Liver (tissue), 9 donors: ENCODE measurements around the gene MIEN1. TPM values are rescaled to one million over a fixed set of nuclear protein-coding genes. Genes with fewer than 3 reads are reported as not detected.

Experiments used
- DNase-seq: peaks from one replicate; pipeline ENCODE4 v3.0.0-alpha.2; 2017; ENCODE audit warnings: low spot score
- H3K27ac ChIP-seq, 2 donors: one replicate each; pipeline ENCODE4 v1.7.0; 2013; ENCODE audit warnings: inconsistent platforms in 2 of 2, low read length in 2 of 2, control low read depth in 1 of 2, low read depth in 1 of 2, mild to moderate bottlenecking in 1 of 2
- H3K27me3 ChIP-seq, 4 donors: one replicate each; pipeline versions ENCODE4 v1.6.1 to v1.7.0; 2013; ENCODE audit warnings: low read length in 3 of 4, inconsistent platforms in 1 of 4, mild to moderate bottlenecking in 1 of 4, moderate library complexity in 1 of 4; ENCODE audit not compliant: control insufficient read depth in 4 of 4, insufficient read depth in 4 of 4
- H3K36me3 ChIP-seq, 4 donors: one replicate each; pipeline versions ENCODE4 v1.6.1 to v1.7.0; 2013; ENCODE audit warnings: low read length in 3 of 4, mild to moderate bottlenecking in 3 of 4, low read depth in 1 of 4, moderate library complexity in 1 of 4; ENCODE audit not compliant: control insufficient read depth in 4 of 4, insufficient read depth in 3 of 4
- H3K4me1 ChIP-seq, 4 donors: one replicate each; pipeline versions ENCODE4 v1.6.1 to v1.7.0; 2013; ENCODE audit warnings: low read length in 3 of 4, mild to moderate bottlenecking in 3 of 4, moderate library complexity in 1 of 4; ENCODE audit not compliant: control insufficient read depth in 4 of 4, insufficient read depth in 4 of 4
- H3K4me3 ChIP-seq, 3 donors: one replicate each; pipeline versions ENCODE4 v1.6.1 to v1.7.0; 2013; ENCODE audit warnings: low read length in 3 of 3, control low read depth in 1 of 3, low read depth in 1 of 3, mild to moderate bottlenecking in 1 of 3
- H3K9ac ChIP-seq, 2 donors: one replicate each; pipeline ENCODE4 v1.7.0; 2013; ENCODE audit warnings: low read length in 2 of 2, mild to moderate bottlenecking in 2 of 2, moderate library complexity in 2 of 2, control low read depth in 1 of 2, low read depth in 1 of 2
- H3K9me3 ChIP-seq, 4 donors: one replicate each; pipeline versions ENCODE4 v1.6.1 to v1.7.0; 2013; ENCODE audit warnings: low read length in 3 of 4; ENCODE audit not compliant: control insufficient read depth in 4 of 4
- ATF3 ChIP-seq: IDR thresholded peaks from 2 replicates; pipeline ENCODE4 v1.6.1; 2016; ENCODE audit warnings: antibody characterized with exemption
- CTCF ChIP-seq: fragments of 150-350 bp; IDR thresholded peaks from 2 replicates; pipeline ENCODE4 v1.5.1; 2017; ENCODE audit warnings: improper control_type of control experiment, low read depth, low read length; ENCODE audit not compliant: missing input control
- EGR1 ChIP-seq, 2 donors: IDR thresholded peaks; 2 replicates each; pipeline ENCODE4 v1.6.1; 2016 to 2018; ENCODE audit warnings: antibody characterized with exemption in 2 of 2, low read depth in 2 of 2
- FOXA1 ChIP-seq: IDR thresholded peaks from 2 replicates; pipeline ENCODE4 v1.6.1; 2016; ENCODE audit warnings: antibody characterized with exemption
- FOXA2 ChIP-seq: IDR thresholded peaks from 2 replicates; pipeline ENCODE4 v1.6.1; 2016; ENCODE audit warnings: antibody characterized with exemption
- HNF4A ChIP-seq, 2 donors: conservative IDR thresholded peaks; 2 replicates each; pipeline ENCODE4 v1.6.1; 2016; ENCODE audit warnings: antibody characterized with exemption in 2 of 2, mild to moderate bottlenecking in 2 of 2
- HNF4G ChIP-seq: IDR thresholded peaks from 2 replicates; pipeline ENCODE4 v1.6.1; 2016; ENCODE audit warnings: antibody characterized with exemption
- JUND ChIP-seq, 2 donors: IDR thresholded peaks; 2 replicates each; pipeline ENCODE4 v1.6.1; 2016; ENCODE audit warnings: antibody characterized with exemption in 2 of 2
- MAX ChIP-seq: IDR thresholded peaks from 2 replicates; pipeline ENCODE4 v1.6.1; 2016; ENCODE audit warnings: antibody characterized with exemption
- NR2F2 ChIP-seq: IDR thresholded peaks from 2 replicates; pipeline ENCODE4 v1.6.1; 2016; ENCODE audit warnings: antibody characterized with exemption
- RAD21 ChIP-seq, 2 donors: IDR thresholded peaks; 2 replicates each; pipeline ENCODE4 v1.6.1; 2016; ENCODE audit warnings: antibody characterized with exemption in 2 of 2, mild to moderate bottlenecking in 2 of 2
- REST ChIP-seq: IDR thresholded peaks from 2 replicates; pipeline ENCODE4 v1.6.1; 2016; ENCODE audit warnings: antibody characterized with exemption, mild to moderate bottlenecking
- RXRA ChIP-seq, 2 donors: IDR thresholded peaks; 2 replicates each; pipeline ENCODE4 v1.6.1; 2017 to 2018; ENCODE audit warnings: antibody characterized with exemption in 2 of 2, mild to moderate bottlenecking in 1 of 2
- SP1 ChIP-seq: IDR thresholded peaks from 2 replicates; pipeline ENCODE4 v1.6.1; 2018; ENCODE audit warnings: antibody characterized with exemption, mild to moderate bottlenecking
- TAF1 ChIP-seq: conservative IDR thresholded peaks from 2 replicates; pipeline ENCODE4 v1.6.1; 2016; ENCODE audit warnings: antibody characterized with exemption, mild to moderate bottlenecking
- ZBTB33 ChIP-seq: IDR thresholded peaks from 2 replicates; pipeline ENCODE4 v1.6.1; 2016; ENCODE audit warnings: antibody characterized with exemption
- WGBS: extraction: QIAGEN DNeasy Blood & Tissue Kit; methylation state at CpG from one replicate; pipeline ENCODE4 v1.1.7; 2013; 5-methylcytosine and 5-hydroxymethylcytosine counted together
- polyA plus RNA-seq, 2 donors: library from polyadenylated mRNA; stranded (reverse) in 1 of 2; unstranded in 1 of 2; fragments of 200-250 nt in 1 of 2; fragments of >200 nt in 1 of 2; fragmentation: Nextera tagmentation in 1 of 2; extraction: Ambion mirVana in 1 of 2; gene quantifications; one replicate each; pipeline versions ENCODE4 v1.2.1 to v1.2.3, GENCODE V29; 2013 to 2015
- total RNA-seq, 2 donors: library from RNA; depleted of rRNA; stranded (reverse); fragments of >200 nt; gene quantifications; one replicate each; pipeline ENCODE4 v1.2.3, GENCODE V29; 2014
- donor health status: healthy.
- donor health status: healthy.
- donor health status: healthy.
- donor health status: healthy.
- donor health status: healthy.

MIEN1 gene
- total and polyA plus RNA-seq, 4 donors, result 11.1 to 99.0 (median 29.0) TPM

GRCh38 chr17:39775031-39775430, 44.7 kb upstream of the MIEN1 start:
- Histone ChIP-seq H3K36me3 (no peaks in the 10 kb centered on the region), H3K9me3 (no peaks in the 10 kb centered on the region), H3K27me3 (no peaks in the 10 kb centered on the region), H3K4me1 (no peaks in the 10 kb centered on the region), H3K4me3 (no peak overlapping the region), H3K9ac (peak overlapping the region in 1 of 2 donors; percentile 53), H3K27ac (peak overlapping the region in 1 of 2 donors; percentile 46)
- no peak for TF ChIP-seq FOXA2
- no peak for TF ChIP-seq FOXA1
- no peak for TF ChIP-seq TAF1
- TF ChIP-seq HNF4G, result no peak
- TF ChIP-seq MAX, result no peak
- TF ChIP-seq CTCF, result no peak
- no peak for TF ChIP-seq NR2F2
- no peak for TF ChIP-seq REST
- TF ChIP-seq ATF3, result no peak
- TF ChIP-seq EGR1 (IDR thresholded peaks at IDR 0.05; ENCODE audit: low read depth in 2 of 2), result no peak
- TF ChIP-seq JUND (IDR thresholded peaks at IDR 0.05), result no peak
- TF ChIP-seq ZBTB33, result no peak
- TF ChIP-seq RAD21 (IDR thresholded peaks at IDR 0.05), result no peak
- TF ChIP-seq RXRA (IDR thresholded peaks at IDR 0.05), result no peak
- DNase-seq, result no peak
- WGBS, result 91% methylated on average over 2 of the region's 2 CpGs

GRCh38 chr17:39774047-39774446, 43.7 kb upstream of the MIEN1 start:
- no peak overlapping the region for H3K9ac ChIP-seq
- no peaks in the 10 kb centered on the region for H3K9me3 ChIP-seq
- TF ChIP-seq CTCF (no peak), JUND (IDR thresholded peaks at IDR 0.05) (no peak), RAD21 (IDR thresholded peaks at IDR 0.05) (no peak), HNF4G (no peak), SP1 (no peak), RXRA (IDR thresholded peaks at IDR 0.05) (no peak), HNF4A (conservative IDR thresholded peaks at IDR 0.05) (no peak), ZBTB33 (no peak)
- H3K27ac ChIP-seq, result peak overlapping the region in 1 of 2 donors; percentile 52
- no peak overlapping the region for H3K4me3 ChIP-seq
- WGBS, result 86% methylated on average over 4 of the region's 4 CpGs
- no peak for DNase-seq
- no peaks in the 10 kb centered on the region for H3K27me3 ChIP-seq
- no peaks in the 10 kb centered on the region for H3K36me3 ChIP-seq
- H3K4me1 ChIP-seq, result no peaks in the 10 kb centered on the region
